CD14-positive monocyte (primary cell): ENCODE measurements around the gene CMTM6. TPM values are rescaled to one million over a fixed set of nuclear protein-coding genes. Genes with fewer than 3 reads are reported as not detected.

Experiments
- DNase-seq, 3 donors: peaks; one replicate each; pipeline ENCODE4 v3.0.0-alpha.2; 2011 to 2022
- H2AFZ ChIP-seq: 2 replicates; pipeline ENCODE4 v1.6.0; 2012; ENCODE audit warnings: mild to moderate bottlenecking, low read depth, low read length, inconsistent platforms; ENCODE audit not compliant: insufficient read depth, poor library complexity, severe bottlenecking
- H3K27ac ChIP-seq, 2 donors: 1 replicate in 1 of 2; 2 replicates in 1 of 2; pipeline ENCODE4 v1.5.1; 2012 to 2013; ENCODE audit warnings: low read length in 2 of 2, control low read depth in 1 of 2, inconsistent platforms in 1 of 2, low read depth in 1 of 2, mild to moderate bottlenecking in 1 of 2
- H3K27me3 ChIP-seq, 2 donors: one replicate each; pipeline versions ENCODE4 v1.6.0 to v1.6.1; 2011 to 2013; ENCODE audit warnings: low read length in 2 of 2; ENCODE audit not compliant: control insufficient read depth in 2 of 2, insufficient read depth in 2 of 2
- H3K36me3 ChIP-seq, 2 donors: replicated peaks in 1 of 2; 1 replicate in 1 of 2; 2 replicates in 1 of 2; pipeline versions ENCODE4 v1.5.1 to v1.6.1; 2012 to 2013; ENCODE audit warnings: low read length in 2 of 2, control low read depth in 1 of 2, inconsistent platforms in 1 of 2, mild to moderate bottlenecking in 1 of 2; ENCODE audit not compliant: insufficient read depth in 2 of 2, control insufficient read depth in 1 of 2
- H3K4me1 ChIP-seq, 2 donors: 1 replicate in 1 of 2; 2 replicates in 1 of 2; pipeline versions ENCODE4 v1.5.1 to v1.6.1; 2012 to 2013; ENCODE audit warnings: low read length in 2 of 2, control low read depth in 1 of 2, inconsistent platforms in 1 of 2, mild to moderate bottlenecking in 1 of 2, moderate library complexity in 1 of 2; ENCODE audit not compliant: insufficient read depth in 2 of 2, control insufficient read depth in 1 of 2
- H3K4me2 ChIP-seq: replicated peaks from 2 replicates; pipeline ENCODE3; 2012; ENCODE audit warnings: low read length, moderate library complexity, mild to moderate bottlenecking; ENCODE audit not compliant: poor library complexity, severe bottlenecking; ENCODE audit errors: extremely low read depth
- H3K4me3 ChIP-seq, 3 experiments: fragments of 200-600 bp in 1 of 3; sonication (generic) in 1 of 3; replicated peaks in 1 of 3; 1 replicate in 2 of 3; 2 replicates in 1 of 3; pipeline ENCODE4 v1.5.1; 2011 to 2013; ENCODE audit warnings: low read length in 3 of 3, mild to moderate bottlenecking in 3 of 3, control low read depth in 2 of 3, low read depth in 2 of 3, inconsistent platforms in 1 of 3, moderate library complexity in 1 of 3
- H3K79me2 ChIP-seq: 2 replicates; pipeline ENCODE4 v1.6.0; 2012; ENCODE audit warnings: mild to moderate bottlenecking, control low read depth, inconsistent platforms, low read length, moderate library complexity; ENCODE audit not compliant: insufficient read depth
- H3K9ac ChIP-seq: 2 replicates; pipeline ENCODE4 v1.6.0; 2017; ENCODE audit warnings: low read length, mild to moderate bottlenecking; ENCODE audit not compliant: insufficient read depth, poor library complexity, severe bottlenecking
- H3K9me3 ChIP-seq, 2 donors: replicated peaks in 1 of 2; 1 replicate in 1 of 2; 2 replicates in 1 of 2; pipeline versions ENCODE4 v1.5.1 to v1.6.1; 2012 to 2013; ENCODE audit warnings: low read length in 2 of 2, control low read depth in 1 of 2; ENCODE audit not compliant: control insufficient read depth in 1 of 2, insufficient read depth in 1 of 2
- H4K20me1 ChIP-seq: 2 replicates; pipeline ENCODE4 v1.6.0; 2012; ENCODE audit warnings: mild to moderate bottlenecking, low read length, control low read depth, moderate library complexity; ENCODE audit not compliant: insufficient read depth
- H3K27ac Mint-ChIP-seq, 7 donors: one replicate each; pipeline ENCODE4 v1.8.0; 2020; ENCODE audit warnings: mild to moderate bottlenecking in 7 of 7, mixed read lengths in 7 of 7, moderate library complexity in 6 of 7, inconsistent platforms in 2 of 7
- H3K27me3 Mint-ChIP-seq, 3 donors: one replicate each; pipeline ENCODE4 v1.8.0; 2021 to 2022; ENCODE audit warnings: low read depth in 3 of 3, mild to moderate bottlenecking in 3 of 3, mixed read lengths in 3 of 3, moderate library complexity in 3 of 3, inconsistent platforms in 1 of 3
- H3K36me3 Mint-ChIP-seq, 2 donors: one replicate each; pipeline ENCODE4 v1.8.0; 2020; ENCODE audit warnings: mixed read lengths in 2 of 2, inconsistent platforms in 1 of 2, mild to moderate bottlenecking in 1 of 2
- H3K4me1 Mint-ChIP-seq: one replicate; pipeline ENCODE4 v1.8.0; 2020; ENCODE audit warnings: mild to moderate bottlenecking, mixed read lengths
- H3K4me3 Mint-ChIP-seq, 2 donors: one replicate each; pipeline ENCODE4 v1.8.0; 2020; ENCODE audit warnings: mild to moderate bottlenecking in 2 of 2, mixed read lengths in 2 of 2, moderate library complexity in 1 of 2
- H3K9me3 Mint-ChIP-seq, 7 donors: one replicate each; pipeline ENCODE4 v1.8.0; 2020 to 2022; ENCODE audit warnings: mixed read lengths in 7 of 7, mild to moderate bottlenecking in 6 of 7, moderate library complexity in 6 of 7, inconsistent platforms in 2 of 7
- WGBS: methylation state at CpG from one replicate; pipeline ENCODE4 v1.1.5; 2013; ENCODE audit warnings: missing lambda C conversion rate; ENCODE audit not compliant: insufficient coverage; 5-methylcytosine and 5-hydroxymethylcytosine counted together
- intact Hi-C, 2 donors: fragments of 100-400 bp; cut with micrococcal nuclease; formaldehyde crosslinking; loops; one replicate each; pipeline versions ENCODE4 v1.15.0 to v1.15.1; 2023
- polyA plus RNA-seq, 3 donors: library from polyadenylated mRNA; depleted of rRNA in 1 of 3; unstranded in 2 of 3; stranded (reverse) in 1 of 3; fragments of 300-500 nt in 2 of 3; fragments of >200 nt in 1 of 3; fragmentation: Illumina TruSeq in 2 of 3; gene quantifications; 1 replicate in 2 of 3; 2 replicates in 1 of 3; pipeline ENCODE4 v1.2.3, GENCODE V29; 2012 to 2021
- TF ChIP-seq, protein P1 (sequence below): fragments of 200-600 bp; IDR thresholded peaks from one replicate; pipeline ENCODE4 v1.8.0; 2022; ENCODE audit warnings: antibody characterized with exemption, mild to moderate bottlenecking

The CMTM6 gene
- polyA plus RNA-seq, 3 donors, result 40.0 to 210 (median 190) TPM

DNA sequence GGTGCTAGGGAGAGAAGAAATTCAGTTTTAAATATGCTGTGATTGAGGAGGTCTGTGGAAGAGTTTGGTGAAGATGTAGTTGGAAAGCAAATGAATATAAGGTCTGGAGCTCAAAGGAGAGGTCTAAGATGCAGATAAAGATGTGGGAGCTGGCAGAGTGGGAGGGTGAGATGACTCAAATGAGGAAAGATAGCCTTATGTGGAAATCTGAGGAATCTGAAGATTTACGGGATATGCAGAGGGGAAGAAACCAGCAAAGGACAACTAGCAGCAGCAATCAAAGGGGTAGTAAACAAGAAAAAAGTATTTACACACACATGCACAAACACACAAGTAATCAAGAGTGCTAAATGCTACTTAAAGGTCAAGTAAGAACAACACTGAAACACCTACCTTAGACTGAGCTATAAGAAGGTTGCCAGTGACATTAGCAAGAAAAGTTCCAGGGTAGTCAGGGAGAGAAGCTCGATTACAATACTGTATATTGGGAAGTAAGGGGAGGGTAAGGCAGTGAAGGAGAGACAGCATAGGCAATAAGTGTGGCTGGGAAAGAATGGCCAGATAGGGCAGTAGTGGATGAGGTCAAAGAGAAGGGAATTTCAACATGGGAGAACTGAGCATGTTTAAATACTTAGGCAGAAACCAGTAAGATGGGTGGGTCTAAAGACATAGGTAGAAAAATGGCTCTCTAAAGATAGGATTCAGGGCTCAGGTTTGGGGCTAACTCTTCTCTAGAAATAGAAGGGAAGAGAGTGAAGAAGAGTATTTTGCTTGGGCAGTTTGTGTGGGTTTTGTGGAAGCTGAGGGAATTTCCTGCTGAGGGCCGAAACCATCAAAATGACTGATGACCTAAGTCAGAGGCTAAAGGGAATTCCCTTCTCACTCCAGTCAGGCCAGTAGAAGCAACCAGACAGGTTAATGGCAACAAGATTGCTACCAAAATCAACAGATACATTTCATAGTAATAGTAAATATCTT lies 8.9 kb downstream of the CMTM6 start:
- WGBS, result 83% methylated on average over 1 of the region's 3 CpGs
- Histone ChIP-seq H3K9ac (no peak overlapping the region), H3K4me3 (no peak overlapping the region), H3K36me3 (peaks cover 13 to 52% of the 10 kb centered on the region in 2 donors), H3K27ac (peak overlapping the region in 1 of 2 donors; percentile 61), H3K27me3 (no peaks in the 10 kb centered on the region), H3K4me1 (peaks cover 16 to 41% of the 10 kb centered on the region in 2 donors), H3K4me2 (no peak overlapping the region), H4K20me1 (peaks cover 87% of the 10 kb centered on the region), H3K9me3 (no peaks in the 10 kb centered on the region), H2AFZ (no peak overlapping the region), H3K79me2 (peaks cover 97% of the 10 kb centered on the region)
- Mint-ChIP-seq H3K4me1 (peaks cover 31% of the 10 kb centered on the region), H3K27ac (no peak overlapping the region), H3K4me3 (no peak overlapping the region), H3K36me3 (peaks cover 18 to 32% of the 10 kb centered on the region in 2 donors), H3K9me3 (no peaks in the 10 kb centered on the region), H3K27me3 (no peaks in the 10 kb centered on the region)
- peak in 2 of 3 donors; percentile 25 to 86 for DNase-seq
- TF ChIP-seq, protein P1, sequence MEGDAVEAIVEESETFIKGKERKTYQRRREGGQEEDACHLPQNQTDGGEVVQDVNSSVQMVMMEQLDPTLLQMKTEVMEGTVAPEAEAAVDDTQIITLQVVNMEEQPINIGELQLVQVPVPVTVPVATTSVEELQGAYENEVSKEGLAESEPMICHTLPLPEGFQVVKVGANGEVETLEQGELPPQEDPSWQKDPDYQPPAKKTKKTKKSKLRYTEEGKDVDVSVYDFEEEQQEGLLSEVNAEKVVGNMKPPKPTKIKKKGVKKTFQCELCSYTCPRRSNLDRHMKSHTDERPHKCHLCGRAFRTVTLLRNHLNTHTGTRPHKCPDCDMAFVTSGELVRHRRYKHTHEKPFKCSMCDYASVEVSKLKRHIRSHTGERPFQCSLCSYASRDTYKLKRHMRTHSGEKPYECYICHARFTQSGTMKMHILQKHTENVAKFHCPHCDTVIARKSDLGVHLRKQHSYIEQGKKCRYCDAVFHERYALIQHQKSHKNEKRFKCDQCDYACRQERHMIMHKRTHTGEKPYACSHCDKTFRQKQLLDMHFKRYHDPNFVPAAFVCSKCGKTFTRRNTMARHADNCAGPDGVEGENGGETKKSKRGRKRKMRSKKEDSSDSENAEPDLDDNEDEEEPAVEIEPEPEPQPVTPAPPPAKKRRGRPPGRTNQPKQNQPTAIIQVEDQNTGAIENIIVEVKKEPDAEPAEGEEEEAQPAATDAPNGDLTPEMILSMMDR, result no peak
- intact Hi-C loops, result no loop called here

DNA sequence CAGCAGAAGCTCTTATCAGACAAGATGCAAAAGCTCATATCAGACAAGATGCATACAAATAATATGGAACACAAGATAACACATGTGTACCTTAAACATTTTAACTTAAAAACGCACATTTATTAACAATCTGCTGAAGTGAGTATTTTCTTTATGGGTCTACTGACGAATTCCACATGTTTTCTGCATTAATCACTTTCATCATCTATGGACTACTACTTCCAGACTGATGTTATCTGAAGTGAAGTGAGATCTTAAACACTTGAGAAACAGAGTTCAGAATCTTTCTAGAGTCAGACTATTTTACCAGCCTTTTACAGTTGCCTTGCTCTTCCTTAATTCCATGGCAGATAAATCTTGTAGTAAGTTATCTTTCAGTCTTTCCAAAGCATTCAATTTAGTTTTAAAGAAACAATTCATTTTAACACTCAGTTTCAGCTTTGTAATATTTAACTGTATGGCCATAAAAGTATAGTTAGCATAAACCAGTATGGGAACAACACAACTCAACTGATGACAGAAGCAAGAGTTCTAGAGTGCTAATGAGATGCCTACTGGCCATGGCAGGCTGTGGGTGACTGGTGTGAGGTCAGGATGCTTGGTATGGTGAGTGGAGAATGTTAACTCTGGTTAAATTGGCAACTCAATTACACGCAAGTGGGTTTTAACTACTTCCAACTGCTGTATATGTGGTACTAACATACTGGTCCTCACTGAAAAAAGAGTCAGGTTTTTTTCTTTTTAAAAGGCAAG lies 9.8 kb downstream of the CMTM6 start:
- H3K36me3 ChIP-seq, result peaks cover 19 to 61% of the 10 kb centered on the region in 2 donors
- H4K20me1 ChIP-seq, result peaks cover 80% of the 10 kb centered on the region
- H3K27me3 ChIP-seq, result no peaks in the 10 kb centered on the region
- H3K9me3 ChIP-seq, result no peaks in the 10 kb centered on the region
- intact Hi-C loops, result no loop called here
- Mint-ChIP-seq H3K27me3 (no peaks in the 10 kb centered on the region), H3K36me3 (peaks cover 24 to 41% of the 10 kb centered on the region in 2 donors), H3K27ac (no peak overlapping the region), H3K4me1 (peaks cover 22% of the 10 kb centered on the region), H3K4me3 (no peak overlapping the region), H3K9me3 (no peaks in the 10 kb centered on the region)
- peak overlapping the region in 1 of 2 donors; percentile 61 for H3K27ac ChIP-seq
- no peak overlapping the region for H3K4me2 ChIP-seq
- H3K4me1 ChIP-seq, result peaks cover 8 to 32% of the 10 kb centered on the region in 2 donors
- DNase-seq, result no peak
- H3K79me2 ChIP-seq, result peaks cover 97% of the 10 kb centered on the region
- H2AFZ ChIP-seq, result no peak overlapping the region
- no peak overlapping the region for H3K4me3 ChIP-seq
- TF ChIP-seq, protein P1, result no peak
- no CpG with 5 or more reads among the region's 3 CpGs for WGBS
- no peak overlapping the region for H3K9ac ChIP-seq
